Endometrial microvascular endothelial cells (primary cell): Measurements from ENCODE around the gene TBP. TPM values are rescaled to one million over a fixed set of nuclear protein-coding genes. Genes with fewer than 3 reads are reported as not detected.
"Not testable (repeated sequence)": the region's sequence is repeated elsewhere in the genome, so short reads cannot be mapped to it uniquely, and the experiment has no call there.

Experiments
- in situ Hi-C: cut with HindIII; loops from 2 replicates; pipeline ENCODE4 v1.10.0; 2017; ENCODE audit warnings: low sequenced_read_pairs, low pct_unique_long_range_greater_than_20kb; ENCODE audit errors: inconsistent ontology term
- total RNA-seq: library from RNA; depleted of rRNA; stranded (reverse); fragments of >200 nt; gene quantifications from one replicate; pipeline ENCODE4 v1.2.3, GENCODE V29; 2015; ENCODE audit errors: inconsistent ontology term

The TBP gene
- 15.3 TPM for total RNA-seq

DNA sequence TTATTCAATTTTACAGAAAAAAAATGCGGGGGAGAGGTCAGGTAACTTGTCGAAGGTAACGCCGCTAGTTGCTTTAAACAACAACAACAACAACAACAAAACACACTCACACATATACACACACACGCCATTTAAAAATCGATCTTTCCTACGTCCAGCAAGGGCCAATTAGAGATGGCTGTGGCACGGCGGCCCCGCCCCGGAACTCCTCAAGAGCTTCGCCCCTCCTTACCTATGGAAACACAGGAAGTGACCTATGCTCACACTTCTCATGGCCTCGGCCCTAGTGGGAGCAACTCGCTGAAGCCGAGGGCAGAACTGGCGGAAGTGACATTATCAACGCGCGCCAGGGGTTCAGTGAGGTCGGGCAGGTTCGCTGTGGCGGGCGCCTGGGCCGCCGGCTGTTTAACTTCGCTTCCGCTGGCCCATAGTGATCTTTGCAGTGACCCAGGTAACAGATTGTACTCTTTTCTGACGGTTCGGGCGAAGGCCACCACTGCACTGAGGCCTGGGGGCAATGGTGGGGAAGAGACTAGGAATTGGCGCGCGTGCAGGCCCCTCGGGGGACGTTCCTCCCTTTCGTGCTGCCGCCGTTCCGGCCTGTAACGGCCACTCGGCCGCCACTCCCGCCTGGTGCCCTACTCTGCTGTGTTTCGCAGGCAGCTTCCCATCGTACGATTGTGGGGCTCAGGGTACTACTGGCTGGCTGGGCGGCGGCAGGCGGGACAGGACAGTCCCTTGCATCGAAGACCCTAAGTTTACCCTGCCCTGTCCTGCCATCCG is at the start of gene TBP:
TBP (plus strand) TSS at position 357 of the 783 bp plus-strand sequence. CDS start 2,661 bp downstream, outside the sequence.
- in situ Hi-C loops = no loop called here

DNA sequence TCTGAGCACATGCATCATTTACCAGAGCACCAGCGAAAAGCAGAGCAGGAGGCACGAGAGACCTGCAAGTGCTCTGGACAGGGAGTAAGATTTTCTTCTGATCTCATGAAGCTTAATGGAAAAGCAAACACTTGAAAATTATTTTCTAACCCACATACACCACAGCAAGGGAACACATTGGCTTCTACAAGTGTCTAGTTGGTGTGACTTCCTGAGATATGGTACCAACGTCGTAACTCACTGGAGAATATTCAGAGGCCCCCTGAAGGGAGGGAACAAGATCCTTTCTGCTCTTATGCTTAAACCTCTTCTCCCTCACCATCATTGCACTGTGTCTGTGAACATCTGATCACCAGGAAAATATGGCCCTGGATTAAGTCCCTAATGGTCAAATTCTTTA is 49.7 kb upstream of the TBP start:
- in situ Hi-C loops = no loop called here

DNA sequence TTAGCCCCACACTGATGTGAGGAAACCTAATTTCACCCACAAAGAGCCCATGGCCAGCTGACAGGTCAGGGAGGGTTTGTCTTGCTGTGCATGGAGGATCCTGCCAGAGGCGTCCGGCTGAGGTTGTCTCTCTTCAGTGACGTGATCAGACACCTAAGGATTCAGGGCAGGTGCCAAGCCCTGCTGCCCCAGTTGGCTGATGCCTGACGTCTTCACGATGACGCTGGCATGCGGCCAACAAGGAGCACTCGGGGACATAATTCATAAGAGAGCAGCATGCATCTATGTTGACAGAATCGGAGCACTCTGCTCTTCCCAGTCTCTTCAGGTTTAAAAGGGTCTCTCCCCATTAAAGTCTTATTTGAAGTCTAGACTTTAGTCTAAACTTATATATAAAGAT is 48.9 kb upstream of the TBP start:
- in situ Hi-C loops = no loop called here

DNA sequence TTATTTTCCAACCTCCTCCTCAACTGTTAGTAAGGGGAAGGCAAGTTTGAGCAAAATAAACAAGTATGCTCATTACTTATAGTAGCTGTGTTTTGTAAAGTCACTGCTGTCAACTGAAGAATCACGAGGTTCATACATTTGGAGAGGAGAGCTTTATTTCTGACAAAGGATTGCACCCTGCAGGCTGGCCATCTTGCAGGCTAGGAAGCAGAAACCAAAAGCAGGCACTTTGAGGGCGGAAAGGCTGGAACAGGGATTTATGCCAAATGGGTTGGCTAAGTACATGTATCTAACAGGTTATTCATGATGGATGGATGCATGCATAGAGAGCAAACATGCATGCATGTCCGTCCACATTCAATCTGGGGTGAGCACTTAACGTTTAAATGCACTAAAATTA is 47.7 kb upstream of the TBP start:
- in situ Hi-C loops = no loop called here

DNA sequence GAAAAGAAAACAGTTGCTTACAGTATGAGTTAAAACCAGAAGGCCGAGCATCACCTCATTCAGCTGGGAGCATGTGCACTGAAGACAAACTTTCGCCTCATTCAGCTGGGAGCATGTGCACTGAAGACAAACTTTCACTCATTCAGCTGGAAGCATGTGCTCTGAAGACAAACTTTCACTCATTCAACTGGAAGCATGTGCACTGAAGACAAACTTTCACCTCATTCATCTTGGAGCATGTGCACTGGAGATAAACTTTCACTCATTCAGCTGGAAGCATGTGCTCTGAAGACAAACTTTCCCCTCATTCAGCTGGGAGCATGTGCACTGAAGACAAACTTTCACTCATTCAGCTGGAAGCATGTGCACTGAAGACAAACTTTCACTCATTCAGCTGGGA is 46.4 kb upstream of the TBP start:
- in situ Hi-C loops = not testable (repeated sequence)

DNA sequence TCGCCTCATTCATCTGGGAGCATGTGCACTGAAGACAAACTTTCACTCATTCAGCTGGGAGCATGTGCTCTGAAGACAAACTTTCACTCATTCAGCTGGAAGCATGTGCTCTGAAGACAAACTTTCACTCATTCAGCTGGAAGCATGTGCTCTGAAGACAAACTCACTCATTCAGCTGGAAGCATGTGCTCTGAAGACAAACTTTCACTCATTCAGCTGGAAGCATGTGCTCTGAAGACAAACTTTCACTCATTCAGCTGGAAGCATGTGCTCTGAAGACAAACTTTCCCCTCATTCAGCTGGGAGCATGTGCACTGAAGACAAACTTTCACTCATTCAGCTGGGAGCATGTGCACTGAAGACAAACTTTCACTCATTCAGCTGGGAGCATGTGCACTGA is 45.9 kb upstream of the TBP start:
- in situ Hi-C loops = not testable (repeated sequence)

DNA sequence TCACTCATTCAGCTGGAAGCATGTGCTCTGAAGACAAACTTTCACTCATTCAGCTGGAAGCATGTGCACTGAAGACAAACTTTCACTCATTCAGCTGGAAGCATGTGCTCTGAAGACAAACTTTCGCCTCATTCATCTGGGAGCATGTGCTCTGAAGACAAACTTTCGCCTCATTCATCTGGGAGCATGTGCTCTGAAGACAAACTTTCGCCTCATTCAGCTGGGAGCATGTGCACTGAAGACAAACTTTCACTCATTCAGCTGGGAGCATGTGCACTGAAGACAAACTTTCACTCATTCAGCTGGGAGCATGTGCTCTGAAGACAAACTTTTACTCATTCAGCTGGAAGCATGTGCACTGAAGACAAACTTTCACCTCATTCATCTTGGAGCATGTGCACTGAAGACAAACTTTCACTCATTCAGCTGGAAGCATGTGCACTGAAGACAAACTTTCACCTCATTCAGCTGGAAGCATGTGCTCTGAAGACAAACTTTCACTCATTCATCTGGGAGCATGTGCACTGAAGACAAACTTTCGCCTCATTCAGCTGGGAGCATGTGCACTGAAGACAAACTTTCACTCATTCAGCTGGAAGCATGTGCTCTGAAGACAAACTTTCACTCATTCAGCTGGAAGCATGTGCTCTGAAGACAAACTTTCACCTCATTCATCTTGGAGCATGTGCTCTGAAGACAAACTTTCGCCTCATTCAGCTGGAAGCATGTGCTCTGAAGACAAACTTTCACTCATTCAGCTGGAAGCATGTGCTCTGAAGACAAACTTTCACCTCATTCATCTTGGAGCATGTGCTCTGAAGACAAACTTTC is 45.1 kb upstream of the TBP start:
- in situ Hi-C loops = not testable (repeated sequence)

DNA sequence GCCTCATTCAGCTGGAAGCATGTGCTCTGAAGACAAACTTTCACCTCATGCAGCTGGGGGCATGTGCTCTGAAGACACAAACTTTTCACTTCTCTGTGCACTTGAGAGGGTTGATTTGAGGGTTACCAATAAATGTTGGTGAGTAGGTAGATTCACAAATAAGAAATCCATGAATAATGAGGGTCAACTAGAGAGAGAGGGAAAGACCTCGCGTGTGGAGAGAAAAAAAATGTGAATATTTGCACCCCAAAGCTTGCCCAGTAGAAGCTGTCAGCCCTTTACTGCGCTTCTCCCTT is 44.5 kb upstream of the TBP start:
- in situ Hi-C loops = no loop called here

DNA sequence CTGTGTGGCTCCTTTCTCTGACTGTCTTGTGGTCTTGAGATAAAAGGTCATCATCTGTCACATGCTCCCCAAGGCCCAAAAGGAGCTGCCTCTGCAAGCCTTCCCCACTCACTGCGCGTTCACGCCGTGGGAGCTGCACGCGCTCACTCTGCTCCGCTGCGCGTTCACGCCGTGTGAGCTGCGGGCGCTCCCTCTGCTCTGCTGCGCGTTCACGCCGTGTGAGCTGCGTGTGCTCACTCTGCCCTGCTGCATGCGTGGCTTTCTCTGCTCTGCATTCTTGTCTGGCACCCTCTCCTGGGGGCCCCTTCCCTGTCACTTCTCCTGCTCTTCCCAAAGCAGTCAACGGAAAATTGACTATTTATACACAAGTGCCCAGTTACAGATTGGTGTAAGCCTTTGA is 43.5 kb upstream of the TBP start:
- in situ Hi-C loops = no loop called here

DNA sequence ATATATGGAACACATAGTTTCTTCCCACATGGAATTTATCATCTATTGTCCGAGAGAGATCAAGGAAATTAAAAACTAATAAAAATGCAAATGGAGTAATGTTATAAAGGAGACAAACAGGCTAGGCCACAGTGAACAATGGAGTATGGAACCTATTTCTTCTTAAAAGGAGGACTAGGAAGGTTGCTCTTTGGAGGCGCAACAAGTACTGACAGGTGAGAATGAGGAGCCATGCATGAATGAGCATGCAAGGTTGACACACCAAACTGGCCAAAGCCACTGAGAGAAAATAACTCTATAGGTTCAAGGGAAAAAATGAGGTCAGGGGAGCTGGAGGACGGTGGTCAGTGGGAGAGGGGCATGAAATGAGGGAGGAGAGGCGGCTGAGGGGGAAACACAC is 41.9 kb upstream of the TBP start:
- in situ Hi-C loops = no loop called here

DNA sequence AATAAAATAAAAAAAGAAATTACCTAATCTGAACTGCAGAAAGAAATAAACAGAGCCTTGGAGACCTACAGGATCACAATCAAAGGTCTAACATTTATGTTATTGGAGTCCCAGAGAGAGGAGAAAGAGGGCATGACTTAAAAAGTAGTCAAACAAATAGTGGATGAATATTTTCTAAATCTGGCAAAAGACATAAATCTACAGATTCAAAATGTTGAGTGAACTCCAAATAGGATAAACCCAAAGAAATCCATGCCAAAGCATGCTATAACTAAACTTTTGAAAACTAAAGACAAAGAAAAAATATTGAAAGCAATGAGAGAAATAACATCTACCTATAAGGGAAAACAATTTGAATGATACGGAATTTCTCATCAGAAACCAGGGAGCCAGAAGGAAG is 39.3 kb upstream of the TBP start:
- in situ Hi-C loops = no loop called here

DNA sequence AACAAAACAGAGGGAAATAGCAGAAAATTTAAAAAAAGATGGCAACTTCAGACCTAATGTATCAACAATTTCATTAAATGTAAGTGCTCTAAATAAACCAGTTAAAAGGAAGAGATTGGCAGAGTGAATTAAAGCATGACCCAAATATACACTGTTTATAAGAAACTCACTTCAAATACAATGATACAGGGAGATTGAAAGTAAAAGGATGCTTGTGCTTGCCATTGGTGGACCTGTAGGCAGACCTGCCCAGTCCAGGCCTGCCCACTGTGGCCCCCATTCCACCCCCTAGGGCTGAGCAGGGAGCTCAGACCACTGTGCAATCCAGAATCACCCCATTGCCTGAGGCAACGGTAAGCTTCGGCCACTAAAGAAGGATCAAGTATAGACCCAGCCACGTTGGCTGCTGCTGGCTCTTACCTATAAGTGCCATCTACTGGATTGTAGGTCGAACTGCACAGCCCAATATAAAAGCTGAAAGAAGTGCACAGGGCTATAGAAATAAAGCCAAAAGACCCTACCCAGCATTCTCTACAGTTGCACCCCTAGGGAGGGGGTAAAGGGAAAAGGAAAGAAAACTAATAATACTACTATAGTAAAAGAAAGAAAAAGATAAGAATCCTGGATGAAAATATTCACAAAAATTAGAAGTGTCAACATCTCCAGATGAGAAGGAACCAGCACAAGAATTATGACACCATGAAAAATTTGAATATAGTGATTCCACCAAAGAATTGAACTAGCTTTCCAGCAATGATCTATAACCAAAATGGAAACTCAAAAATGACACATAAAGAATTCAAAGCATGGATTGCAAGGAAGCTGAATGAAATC is 37.2 kb upstream of the TBP start:
- in situ Hi-C loops = no loop called here

DNA sequence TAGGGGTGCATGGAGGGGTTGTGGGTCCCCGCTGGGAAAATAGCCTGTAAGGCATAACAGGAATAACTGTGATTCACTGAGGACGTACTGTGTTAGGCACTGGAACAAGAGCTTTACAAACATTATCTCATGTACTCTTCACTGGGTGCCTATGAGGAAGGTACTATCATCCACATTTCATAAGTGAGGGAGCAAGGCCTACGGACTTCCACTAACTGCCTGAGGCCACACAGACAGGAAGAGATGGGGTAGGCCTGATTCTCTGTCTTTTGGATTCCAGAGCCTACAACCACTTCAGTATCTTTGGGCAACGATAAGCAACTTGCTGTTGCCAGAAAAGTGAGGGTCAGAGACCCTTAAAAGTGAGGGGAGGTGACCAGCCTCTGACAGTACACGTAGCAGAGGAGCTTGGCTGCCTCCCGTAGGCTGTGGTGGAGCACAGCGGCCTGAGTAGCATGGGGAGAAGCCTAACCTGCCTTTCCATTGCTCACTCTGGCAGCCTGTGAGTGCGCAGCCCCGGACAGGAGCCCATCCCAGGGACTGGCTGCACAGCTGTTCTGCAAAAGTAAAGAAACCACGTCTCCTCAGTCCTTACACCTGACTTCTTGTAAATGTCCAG is 31.5 kb upstream of the TBP start:
- in situ Hi-C loops = no loop called here

DNA sequence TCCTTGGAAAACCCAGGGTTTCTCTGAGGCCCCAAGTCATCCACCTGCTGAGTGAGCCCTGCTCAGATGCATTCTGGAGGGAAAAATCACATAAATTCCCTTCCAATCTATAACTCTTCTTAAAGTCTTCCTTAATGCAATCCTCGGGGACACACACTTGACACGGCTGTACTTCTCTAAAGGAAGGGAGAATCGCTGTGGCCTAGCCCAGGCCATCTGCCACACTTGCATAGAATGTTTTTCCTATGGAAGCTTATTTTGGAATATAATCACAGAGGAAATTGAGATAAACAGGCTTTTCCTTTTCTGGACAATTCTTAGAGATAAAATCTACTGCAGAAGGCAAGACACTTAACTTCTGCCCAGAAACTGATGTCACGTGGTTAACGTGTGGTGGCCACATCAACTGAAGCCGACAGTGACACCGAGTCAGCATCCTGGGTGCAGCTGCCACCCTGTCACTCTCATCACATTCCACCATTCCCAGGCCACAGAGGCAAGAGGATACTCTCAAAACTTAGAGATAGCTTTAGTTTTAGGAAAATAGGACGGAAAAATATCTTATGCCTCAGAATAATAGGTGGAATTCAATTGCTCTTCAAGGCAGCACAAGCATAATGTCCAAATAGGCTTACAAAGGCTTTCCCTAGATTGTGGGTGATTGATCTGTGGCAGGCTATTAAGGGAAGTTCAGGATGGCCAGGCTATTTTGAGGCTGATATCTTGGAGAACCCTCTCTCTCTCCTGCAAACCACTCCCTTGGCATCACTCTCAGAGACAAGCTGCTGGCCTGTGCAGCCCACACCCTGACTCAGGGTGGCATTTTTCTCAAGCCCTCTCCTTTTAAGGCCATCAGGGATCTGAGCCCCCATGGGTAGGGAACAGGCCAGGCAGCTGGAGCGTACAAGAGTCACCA is 30.7 kb upstream of the TBP start:
- in situ Hi-C loops = no loop called here

DNA sequence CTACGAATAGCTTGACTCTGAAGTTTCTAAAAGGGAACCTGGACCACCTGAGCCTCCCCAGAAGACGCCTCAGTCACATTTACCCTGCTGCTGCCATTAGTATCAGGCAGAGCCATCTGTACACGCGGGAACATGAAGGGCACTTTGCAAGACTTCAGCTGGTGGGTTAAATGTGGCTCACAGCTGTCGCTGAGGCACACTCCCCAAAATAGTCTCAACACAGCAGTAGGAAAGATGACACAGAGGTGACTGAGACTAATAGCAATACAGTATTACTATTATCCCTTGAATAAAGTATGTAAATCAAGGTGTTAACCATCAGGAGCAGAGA is 30.0 kb upstream of the TBP start:
- in situ Hi-C loops = no loop called here

DNA sequence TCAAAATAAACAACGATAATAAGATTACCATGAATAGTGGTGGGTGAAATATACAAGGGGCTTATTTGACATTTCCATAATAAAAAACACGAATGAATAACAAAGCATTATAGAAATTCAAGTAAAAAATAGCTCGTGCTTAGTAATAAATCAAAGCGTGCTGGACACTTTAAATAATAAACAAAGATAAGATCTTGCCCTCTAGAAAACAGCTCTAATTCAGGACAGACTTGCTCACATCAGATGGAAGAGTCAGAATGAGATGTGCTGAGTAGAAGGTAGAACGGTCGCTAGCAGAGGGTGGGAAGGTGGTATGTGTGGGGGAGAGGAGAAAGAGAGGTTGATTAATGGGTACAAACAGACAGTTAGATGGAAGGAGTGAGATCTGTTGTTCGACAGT is 28.4 kb upstream of the TBP start:
- in situ Hi-C loops = no loop called here

DNA sequence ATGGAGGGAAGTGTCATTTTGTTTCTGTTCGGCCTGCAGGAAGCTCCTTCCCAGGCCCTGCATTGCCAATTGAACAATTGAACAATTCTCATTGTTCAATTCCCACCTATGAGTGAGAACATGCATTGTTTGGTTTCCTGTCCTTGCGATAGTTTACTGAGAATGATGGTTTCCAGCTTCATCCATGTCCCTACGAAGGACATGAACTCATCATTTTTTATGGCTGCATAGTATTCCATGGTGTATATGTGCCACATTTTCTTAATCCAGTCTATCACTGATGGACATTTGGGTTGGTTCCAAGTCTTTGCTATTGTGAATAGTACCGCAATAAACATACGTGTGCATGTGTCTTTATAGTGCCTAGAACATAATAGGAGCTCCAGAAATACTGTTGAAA is 26.2 kb upstream of the TBP start:
- in situ Hi-C loops = not testable (repeated sequence)

DNA sequence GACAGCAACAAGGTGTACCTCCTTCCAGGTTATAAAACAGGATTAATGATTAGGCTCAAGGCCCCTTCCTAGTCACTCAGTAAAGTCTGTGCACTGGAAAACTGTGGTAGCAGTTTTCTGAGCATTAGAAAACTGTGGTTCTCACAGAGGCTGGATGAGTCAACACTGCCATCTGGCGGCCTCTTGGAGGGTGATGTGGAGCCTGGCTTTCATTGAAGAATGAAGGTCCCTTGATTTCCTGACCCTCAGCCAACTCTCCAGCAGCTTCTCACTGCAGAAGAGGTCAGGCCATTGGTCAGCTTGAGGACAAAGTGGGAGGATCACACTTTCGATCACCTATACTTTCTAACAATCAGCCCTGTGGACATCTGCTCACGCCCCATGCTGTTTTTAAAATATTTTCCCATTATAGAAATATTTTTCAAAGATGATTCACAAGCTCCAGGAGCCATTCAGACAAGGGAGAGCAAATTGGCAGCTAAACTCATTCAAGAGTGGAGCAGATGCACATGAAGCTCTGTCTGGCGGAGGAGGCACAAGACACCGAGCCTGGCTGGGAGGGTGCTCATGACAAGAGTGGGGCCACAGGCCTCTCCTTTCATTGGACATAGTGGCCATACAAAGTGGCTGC is 24.2 kb upstream of the TBP start:
- in situ Hi-C loops = no loop called here
